Measurements from ENCODE around the gene BCL11B. TPM values are rescaled to one million over a fixed set of nuclear protein-coding genes. Genes with fewer than 3 reads are reported as not detected.

The BCL11B gene
- total RNA-seq, 1 donor from 2014 or later = under 0.01 TPM

DNA sequence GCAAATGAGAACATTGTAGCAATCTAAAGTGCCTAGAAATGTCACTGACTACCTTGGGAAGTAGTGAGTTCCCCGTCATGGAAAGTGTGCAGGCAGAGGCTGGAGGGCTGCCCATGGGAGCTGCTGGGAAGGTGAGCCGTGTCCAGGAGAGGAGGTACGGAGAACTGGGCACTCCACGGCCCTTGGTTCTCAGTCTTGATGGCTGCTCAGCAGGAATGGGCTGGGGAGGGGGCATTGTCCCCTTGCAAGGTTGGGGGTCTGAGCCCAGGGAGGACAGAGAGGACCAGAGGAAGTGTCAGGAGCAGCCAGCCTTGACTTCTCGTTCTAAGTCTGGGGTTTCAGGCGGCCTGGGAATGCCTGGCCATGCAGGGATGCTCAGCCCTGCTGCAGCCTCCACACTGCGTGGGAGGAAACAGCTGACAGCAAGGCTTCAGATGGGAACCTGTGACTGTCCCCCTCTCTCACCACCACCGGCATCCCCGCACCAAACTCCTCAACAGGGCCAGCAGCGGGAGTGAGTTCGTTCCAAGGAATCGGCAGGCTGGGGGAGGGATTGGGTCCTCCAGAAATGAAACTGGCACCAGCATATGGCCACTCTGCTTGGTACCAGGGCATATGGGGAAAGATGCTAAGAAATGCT lies 140.2 kb downstream of the BCL11B start:
- no peak for DNase-seq

DNA sequence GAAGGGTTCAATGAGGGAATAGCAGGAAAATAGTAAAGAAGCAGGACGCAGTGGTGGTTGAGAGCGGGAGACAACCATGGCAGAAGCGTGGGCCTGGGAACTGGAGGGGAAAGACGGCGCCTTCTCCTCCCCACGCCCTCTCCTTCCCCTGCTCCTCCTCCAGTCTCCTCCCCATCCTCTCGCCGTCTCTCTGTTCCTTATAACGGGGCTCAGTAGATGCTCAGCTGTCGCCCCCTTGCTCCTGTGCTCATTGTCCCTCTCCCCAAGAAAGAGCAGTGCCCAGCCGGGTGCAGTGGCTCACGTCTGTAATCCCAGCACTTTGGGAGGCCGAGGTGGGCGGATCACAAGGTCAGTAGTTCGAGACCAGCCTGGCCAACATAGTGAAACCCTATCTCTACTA lies 142.0 kb downstream of the BCL11B start:
- no peak for DNase-seq

DNA sequence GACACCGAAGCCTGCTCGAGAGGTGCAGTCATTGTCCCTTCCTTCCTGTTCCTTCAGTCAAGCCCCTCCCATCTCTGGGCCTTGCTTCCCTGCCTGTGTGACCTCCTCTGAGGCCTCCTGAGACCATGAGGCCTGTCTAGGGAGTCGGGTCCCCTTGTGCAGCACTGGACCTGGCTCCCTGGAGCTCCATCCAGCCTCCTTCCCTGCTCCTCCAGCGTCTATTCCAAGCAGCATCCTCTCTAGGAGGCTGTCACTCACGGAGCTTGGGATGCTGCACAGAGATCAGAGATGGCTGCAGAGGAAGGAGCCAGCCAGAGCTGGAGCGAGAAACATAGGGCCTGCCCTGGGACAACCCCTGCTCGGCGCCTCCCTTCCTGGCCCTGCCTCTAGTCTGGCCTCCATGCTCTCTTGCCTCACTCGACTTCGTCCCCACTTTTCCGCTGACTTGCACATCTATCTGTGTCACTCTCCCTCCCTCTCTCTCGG lies 142.7 kb downstream of the BCL11B start:
- DNase-seq = no peak

DNA sequence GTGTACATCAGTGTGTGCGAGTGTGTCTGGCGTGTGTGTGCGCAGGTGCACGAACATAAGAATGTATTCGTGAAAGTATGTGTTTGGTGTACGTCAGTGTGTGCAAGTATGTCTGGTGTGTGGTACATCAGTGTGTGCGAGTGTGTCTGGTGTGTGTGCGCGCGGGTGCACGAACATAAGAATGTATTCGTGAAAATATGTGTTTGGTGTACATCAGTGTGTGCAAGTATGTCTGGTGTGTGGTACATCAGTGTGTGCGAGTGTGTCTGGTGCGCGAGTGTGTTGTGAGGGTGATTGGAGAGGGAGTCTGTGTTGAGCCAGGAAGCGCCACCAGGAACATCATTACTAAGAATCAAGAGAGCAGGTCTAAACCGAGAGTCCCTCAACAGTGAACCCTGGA lies 143.8 kb downstream of the BCL11B start:
- DNase-seq = no peak

DNA sequence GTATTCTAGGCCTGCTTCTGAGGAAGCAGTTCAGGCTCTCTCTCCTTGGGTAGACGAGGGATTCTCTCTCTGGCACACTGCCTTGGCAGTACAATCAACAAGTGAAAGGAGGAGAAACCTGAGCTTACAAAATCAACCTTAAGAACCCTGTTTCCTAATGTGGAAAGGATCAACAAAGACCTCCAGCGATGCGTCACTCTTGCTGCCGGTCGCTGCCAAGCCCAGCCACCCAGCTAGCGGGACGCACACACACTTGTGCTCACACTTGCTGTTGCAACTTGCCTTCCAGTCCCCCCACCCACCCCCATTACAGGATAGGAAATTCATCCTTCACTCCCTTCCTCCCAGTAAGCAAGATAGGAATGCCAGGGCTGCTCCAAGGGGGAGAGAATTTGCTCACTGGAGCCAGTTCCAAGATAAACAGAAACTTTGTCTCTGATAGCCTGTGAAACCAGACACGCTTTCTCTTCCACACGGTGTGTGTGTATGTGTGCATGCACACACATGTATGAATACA lies 144.3 kb downstream of the BCL11B start:
- no peak for DNase-seq

DNA sequence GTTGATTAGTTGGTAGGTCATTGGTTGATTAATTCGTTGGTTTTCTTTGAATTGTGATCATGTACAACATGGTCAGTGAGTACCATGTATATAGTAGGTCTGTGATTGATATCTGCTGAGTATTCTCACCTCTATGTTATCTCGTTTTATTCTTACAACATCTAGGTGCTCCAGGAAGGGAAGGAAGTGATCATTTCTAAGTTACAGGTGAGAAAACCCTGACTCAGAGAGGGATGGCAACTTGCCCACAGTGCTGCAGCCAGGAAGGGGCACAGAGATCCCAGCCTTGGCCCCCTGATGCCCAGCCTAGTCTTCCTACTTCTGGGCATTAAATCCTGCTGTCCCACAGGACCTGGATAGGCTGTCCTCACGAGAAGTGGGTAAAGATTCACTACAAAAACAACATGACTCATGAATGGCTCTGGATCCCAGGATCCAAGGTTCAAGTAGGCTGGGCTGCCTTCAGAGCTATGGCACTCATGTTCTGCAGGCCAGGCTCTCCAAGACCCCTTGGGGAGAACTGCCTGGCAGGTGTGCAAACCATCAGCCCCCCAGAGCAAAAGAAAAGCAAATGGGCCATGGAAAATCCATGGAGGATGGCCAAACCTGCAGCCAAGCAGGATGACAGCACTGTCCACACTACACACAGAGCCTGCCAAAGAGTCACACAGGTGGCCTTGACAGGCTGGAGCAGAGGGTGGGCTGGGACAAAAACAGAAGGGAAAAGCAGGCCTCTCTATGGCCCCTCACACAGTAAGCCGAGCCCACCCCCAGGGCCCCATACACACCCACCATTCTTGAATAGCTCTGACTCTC lies 146.2 kb downstream of the BCL11B start:
- DNase-seq = no peak

DNA sequence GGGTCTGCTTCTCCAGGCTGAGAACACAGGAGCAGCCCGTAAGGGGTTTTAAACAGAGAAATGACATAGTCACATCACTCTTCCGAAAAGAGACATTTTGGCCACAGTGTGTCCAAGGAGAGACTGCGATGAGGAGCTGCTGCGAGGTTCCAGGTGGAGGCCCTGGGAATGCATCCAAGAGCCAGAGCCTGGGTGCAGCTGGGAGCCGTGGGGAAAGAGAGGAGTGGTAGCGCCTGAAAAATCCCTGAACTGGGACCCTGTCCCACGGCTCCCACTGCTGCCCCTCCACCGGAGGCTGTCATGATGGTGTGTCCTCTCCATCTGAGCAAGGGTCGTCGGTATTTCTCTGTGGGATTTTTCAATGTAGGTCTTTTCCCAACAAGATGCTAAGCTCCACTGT lies 146.9 kb downstream of the BCL11B start:
- DNase-seq = no peak

DNA sequence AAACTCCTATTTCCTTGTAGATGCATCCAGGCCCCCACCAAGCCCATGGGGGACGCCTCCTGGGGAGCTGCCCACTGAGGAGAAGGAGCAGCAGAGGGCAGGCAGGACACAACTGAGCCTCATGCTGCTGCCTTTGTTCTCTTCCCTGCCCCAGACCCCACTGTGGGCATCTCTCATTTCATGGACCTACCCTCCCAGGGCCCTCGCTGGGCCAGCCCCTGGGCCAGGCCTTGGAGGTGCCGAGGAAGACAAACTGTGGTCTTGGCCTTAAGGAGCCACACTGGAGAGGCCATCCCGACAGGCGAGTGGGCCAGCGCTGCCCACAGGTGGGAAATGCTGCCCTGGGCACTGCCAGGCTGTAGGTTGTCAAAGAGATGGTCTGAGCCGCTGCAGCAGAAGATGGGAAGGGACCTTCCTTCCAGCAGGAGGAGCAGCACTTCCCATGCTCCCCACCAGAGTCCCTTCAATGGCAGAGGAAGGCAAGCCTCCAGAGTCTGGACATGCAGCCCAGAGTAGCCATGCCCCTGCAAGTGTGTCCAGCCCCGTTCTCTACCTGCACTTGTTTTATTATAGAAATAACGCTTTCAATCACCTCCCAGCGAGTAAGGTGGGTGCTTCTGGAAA lies 147.4 kb downstream of the BCL11B start:
- no peak for DNase-seq

DNA sequence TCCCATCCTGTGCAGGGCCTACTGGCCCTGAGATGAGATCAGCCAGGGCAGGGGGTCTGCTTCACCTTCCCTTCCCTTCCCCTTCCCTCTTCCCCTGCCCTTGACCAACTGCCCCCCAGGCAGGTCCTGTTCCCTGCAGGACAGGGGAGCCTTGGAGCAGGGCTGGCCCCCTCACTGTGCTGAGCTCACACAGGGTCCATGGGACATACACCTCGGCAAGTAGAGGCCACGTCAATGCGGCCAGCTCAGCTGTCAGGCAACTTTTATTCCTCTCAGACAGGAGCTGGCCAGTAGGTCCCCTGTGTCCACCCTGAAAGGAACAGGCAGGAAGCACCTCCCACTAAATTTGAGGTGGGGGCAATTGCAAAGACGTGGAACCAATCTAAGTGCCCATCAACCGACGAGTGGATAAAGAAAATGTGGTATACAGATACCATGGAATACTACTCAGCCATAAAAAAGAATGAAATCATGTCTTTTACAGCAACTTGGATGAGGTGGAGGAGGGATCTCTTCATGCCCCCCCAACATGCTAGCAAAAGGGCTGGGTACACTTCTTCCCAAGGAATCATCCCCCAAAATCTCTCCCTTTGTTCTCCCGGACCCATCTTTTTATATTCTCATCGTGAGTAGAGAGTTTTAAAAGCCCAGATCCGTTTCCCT lies 148.7 kb downstream of the BCL11B start:
- DNase-seq = no peak

DNA sequence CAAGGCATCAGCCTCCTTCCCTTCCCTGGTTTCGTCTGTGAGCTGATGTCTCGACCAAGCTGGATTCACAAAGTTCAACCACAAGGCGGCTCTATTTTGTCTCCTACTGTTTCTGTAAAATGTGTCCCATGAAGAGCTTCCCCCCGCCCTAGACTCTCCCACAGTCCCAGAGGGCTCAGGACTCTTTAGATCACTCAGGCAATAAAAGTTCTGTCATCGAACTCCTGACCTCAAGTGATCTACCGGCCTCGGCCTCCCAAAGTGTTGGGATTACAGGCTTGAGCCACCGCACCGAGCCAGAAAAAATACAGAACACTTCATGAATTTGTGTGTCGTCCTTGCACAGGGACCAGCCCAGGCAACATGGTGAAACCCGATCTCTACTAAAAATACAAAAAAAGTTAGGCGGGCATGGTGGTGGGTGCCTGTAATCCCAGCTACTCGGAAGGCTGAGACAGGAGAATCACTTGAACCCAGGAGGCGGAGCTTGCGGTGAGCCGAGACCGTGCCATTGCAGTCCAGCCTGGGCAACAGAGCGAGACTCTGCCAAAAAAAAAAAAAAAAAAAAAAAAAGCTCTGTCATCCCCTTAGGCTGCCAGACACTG lies 149.4 kb downstream of the BCL11B start:
- DNase-seq = no peak

DNA sequence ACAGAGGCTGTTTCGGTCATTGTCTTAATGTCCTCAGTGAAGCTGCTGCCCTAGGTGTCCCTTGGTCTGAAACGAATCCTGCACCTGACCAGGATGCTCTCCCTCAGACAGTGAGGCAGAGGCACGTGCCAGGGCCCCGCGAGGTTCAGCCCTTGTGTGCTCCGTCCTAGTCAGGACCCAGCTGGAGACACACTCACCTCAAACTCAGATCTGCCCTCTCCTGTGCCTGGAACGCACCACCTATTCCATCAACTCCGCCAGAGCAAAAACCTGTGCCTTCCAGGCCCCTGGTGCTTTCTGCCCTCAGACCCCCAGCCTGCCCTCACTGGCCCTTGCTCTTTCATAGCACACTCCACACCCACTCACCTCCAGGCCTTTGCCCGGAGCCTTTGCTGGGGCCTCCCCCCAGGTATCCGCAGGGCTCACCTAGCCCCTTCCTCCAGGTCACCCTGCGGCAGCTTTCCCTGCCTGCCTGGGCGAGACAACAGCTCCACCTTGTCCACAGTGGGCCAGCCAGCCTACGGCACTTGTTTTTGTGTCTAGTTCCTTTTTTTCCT lies 150.6 kb downstream of the BCL11B start:
- no peak for DNase-seq

DNA sequence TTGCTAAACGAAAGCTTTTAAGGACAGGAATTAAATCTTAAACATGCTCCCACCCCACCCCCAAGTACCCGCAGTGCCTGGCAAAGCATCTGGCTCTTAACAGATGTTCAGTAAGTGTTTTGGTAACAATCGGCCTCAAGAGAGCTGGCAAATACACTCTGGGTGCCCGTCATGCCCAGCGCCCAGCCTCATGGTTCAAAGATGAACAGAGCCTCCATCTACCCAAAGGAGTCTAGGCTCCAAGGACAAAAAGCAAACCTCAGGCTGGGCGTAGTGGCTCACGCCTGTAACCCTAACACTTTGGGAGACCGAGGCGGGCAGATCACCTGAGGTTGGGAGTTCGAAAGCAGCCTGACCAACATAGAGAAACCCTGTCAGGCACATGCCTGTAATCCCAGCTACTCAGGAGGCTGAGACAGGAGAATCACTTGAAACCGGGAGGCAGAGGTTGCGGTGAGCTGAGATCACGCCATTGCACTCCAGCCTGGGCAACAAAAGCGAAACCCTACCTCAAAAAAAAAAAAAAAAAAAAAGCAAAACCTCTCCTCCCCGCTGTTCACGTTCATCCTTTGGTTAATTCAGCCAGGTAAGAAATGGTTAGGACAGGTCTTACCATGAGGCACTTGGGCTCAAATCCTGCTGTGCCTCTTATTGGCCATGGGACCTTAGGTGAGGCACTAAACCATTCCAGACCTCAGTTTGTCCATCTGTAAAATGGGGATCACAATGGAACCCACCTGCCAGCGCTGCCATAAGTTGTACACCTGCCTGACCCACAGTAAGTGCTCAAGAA lies 151.3 kb downstream of the BCL11B start:
- no peak for DNase-seq

DNA sequence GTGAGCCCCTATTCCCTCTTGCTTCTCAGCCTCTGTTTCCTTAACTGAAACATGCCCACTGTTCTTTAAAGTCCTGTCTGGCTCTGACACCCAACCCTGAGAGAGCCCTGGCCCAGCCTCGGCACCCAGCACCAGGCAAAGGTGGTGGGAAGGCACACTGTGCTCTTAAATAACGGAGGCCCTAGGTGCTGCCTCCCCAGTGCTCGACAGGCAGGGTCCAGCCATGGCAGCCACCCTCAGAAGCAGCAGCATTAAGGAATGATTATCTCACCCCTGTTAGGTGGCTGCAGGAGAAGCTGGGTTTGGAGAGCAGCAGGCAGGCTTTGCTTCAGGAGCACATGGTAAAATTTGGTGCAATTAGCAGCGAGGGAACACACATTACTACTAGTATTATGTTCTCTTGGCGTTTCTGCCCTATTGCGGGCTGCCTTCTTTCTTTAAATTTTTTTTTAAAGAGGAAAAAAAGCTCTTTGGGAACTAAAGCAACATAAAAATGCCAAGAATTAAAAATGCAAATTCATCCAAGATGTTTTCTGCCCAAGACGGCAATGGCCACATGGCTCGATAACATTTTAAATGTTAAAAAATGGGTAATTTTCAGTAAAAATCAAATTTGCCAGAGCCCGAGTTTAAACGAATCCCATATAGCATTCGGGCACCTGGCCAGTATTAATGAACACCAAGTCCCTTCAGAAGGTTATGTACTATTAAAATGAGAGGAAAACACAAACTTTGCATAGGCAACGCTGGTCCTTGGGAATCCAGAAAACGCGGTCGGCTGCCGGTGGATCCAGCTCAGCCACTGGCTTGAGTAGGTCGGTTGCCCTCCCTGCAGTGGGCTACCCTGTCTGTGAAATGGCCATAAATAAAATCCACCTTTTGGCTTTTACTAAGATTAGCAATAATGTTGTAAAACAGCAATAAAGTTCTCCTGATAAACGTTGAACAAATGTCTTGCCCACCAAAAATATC lies 152.2 kb downstream of the BCL11B start:
- no peak for DNase-seq

Other genes with a start within 250 kb of the BCL11B start
- 69.8 and 82.7 TPM in 2 replicates for gene SETD3, start 208.7 kb upstream of the BCL11B start, total RNA-seq
- 25.7 and 36.7 TPM in 2 replicates for gene CCNK, start 209.2 kb upstream of the BCL11B start, total RNA-seq

All from dermis blood vessel endothelial cell (primary cell).